GM12874 (cell line): ENCODE measurements around the gene UPK2.

Experiments
- TF ChIP-seq, protein P1 (sequence below): IDR thresholded peaks from 2 replicates; pipeline ENCODE4 v1.5.1; 2011; ENCODE audit warnings: low read depth, mild to moderate bottlenecking, control low read depth, low read length, moderate library complexity; ENCODE audit not compliant: insufficient read depth

The UPK2 gene

DNA sequence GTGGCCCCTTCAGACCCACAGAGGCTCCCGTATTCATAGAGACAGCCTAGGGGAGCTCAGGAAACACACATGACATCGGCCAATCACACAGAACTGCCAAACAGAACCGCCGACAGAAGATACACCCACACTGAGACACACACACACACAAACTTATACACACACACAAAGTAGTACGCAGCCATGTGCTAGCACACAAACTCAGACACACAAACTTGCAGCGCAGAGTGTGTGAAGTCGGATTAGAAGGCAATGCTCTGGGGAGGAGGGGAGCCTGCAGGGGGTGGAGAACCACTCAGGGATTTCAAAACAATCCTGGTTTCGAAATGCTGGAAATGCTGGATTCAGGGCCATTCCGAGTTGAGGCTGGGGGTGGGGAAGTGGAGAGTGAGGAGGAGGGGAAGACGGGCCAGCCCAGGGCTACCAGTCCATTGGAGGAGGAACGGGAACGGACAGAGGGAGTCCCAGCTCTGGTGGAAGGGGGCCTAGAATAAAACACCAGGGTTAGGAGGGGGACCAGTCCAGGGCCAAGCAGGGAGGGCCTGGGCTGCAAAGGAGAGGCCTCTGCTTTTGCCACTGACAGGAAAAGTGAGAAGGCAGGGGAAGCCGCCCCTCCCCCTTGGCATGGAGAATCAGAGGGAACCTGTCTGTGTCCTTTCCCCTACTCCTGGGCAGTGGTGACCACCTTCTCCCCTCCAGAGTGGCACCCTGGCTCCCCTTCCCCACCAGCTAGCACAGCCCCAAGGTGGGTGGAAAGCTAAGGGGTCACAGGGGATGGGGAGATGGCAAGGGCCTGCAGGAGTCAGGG, 34.8 kb upstream of the UPK2 start:
- TF ChIP-seq, protein P1, sequence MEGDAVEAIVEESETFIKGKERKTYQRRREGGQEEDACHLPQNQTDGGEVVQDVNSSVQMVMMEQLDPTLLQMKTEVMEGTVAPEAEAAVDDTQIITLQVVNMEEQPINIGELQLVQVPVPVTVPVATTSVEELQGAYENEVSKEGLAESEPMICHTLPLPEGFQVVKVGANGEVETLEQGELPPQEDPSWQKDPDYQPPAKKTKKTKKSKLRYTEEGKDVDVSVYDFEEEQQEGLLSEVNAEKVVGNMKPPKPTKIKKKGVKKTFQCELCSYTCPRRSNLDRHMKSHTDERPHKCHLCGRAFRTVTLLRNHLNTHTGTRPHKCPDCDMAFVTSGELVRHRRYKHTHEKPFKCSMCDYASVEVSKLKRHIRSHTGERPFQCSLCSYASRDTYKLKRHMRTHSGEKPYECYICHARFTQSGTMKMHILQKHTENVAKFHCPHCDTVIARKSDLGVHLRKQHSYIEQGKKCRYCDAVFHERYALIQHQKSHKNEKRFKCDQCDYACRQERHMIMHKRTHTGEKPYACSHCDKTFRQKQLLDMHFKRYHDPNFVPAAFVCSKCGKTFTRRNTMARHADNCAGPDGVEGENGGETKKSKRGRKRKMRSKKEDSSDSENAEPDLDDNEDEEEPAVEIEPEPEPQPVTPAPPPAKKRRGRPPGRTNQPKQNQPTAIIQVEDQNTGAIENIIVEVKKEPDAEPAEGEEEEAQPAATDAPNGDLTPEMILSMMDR: no peak

- TF ChIP-seq, protein P1: no peak
Observed at GRCh38 chr11:118921929-118922744, 34.0 kb upstream of the UPK2 start.

GRCh38 chr11:118922745-118923627, 33.1 kb upstream of the UPK2 start:
- TF ChIP-seq, protein P1: no peak

- TF ChIP-seq, protein P1: no peak
Observed at GRCh38 chr11:118923721-118924587, 32.1 kb upstream of the UPK2 start.

DNA sequence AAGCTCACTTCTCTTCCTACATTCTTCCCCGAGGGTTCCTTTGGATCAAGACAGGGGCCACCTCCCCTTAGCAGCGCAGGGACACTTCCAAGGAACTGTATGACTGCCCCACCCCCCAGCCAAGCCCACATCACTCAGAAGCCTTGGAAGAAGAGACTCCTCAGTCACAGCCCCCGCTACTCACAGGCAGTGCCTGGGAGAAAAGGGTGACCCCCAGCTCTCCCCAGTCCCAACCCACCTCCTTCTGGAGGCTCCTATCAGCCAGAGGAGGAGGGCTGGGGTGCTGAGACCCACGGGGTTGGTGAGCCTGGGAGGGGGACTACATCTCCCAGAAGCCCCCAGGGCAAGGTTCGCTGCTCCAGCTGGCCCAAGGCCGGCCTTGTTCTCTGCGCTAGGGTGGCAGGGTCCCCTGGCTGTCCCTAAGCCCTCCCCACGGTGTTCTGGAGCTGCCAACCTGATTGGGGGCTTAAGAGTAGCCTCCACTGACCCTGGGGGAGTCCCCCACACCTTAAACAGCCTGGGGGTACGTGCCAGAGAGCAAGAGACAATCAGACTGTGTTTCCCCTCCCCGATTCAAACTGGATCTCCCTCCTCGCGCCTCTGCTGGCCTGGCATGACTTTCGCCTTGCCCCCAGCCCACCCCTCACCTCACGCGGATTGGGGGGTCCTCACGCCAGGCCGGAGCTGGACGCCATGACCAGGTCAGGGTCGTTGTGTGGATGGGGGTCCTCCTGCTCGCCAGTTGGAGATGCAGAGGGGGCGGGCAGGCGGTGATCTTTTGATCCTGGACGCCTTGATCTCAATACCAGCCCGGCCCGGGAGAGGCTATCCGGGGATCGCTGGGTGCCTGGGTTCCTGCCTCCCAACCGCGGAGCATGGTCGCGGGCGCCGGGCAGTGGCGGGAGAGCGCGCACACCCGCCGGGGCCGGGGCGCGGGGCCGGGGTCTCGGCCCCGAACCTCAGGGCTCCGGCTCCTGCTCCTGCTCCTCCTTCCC, 31.2 kb upstream of the UPK2 start:
- TF ChIP-seq, protein P1: no peak

GRCh38 chr11:118927554-118928100, 28.5 kb upstream of the UPK2 start:
- TF ChIP-seq, protein P1: no peak
